ENCODE measurements around the gene CHST7. TPM values are rescaled to one million over a fixed set of nuclear protein-coding genes. Genes with fewer than 3 reads are reported as not detected.

CHST7 gene
- polyA plus RNA-seq, 6 donors from 2014 or later, result 0.88 to 2.4 (median 1.0) TPM

- no peak for ATAC-seq (ENCODE audit: low read depth in 2 of 2)
- H3K36me3 Mint-ChIP-seq, result peaks cover 0 to 8% of the 10 kb centered on the region in 2 donors
- peaks cover 8 to 14% (median 10%) of the 10 kb centered on the region in 3 donors for H3K27me3 Mint-ChIP-seq
- DNase-seq, result no peak
- H3K4me1 Mint-ChIP-seq, result peaks cover 0 to 6% (median 0%) of the 10 kb centered on the region in 3 donors
- H3K27ac Mint-ChIP-seq, result no peak overlapping the region
- peaks cover 0 to 9% (median 0%) of the 10 kb centered on the region in 7 donors for H3K9me3 Mint-ChIP-seq
- no peak overlapping the region for H3K4me3 Mint-ChIP-seq
These were observed 18.6 kb upstream of the CHST7 start for GRCh38 chrX:46554942-46555341.

GRCh38 chrX:46559062-46559461, 14.5 kb upstream of the CHST7 start:
- Mint-ChIP-seq H3K4me1 (peaks cover 12 to 21% (median 17%) of the 10 kb centered on the region in 3 donors), H3K27me3 (peaks cover 10 to 23% (median 13%) of the 10 kb centered on the region in 3 donors), H3K9me3 (peaks cover 0 to 9% (median 0%) of the 10 kb centered on the region in 7 donors), H3K4me3 (no peak overlapping the region), H3K36me3 (peaks cover 0 to 8% of the 10 kb centered on the region in 2 donors), H3K27ac (no peak overlapping the region)
- no peak for DNase-seq
- no peak for ATAC-seq (ENCODE audit: low read depth in 2 of 2)

GRCh38 chrX:46561824-46562657, 11.5 kb upstream of the CHST7 start:
- peak overlapping the region in 4 of 6 donors; percentile 15 to 60 (median 46) for H3K27ac Mint-ChIP-seq
- peaks cover 0 to 7% of the 10 kb centered on the region in 2 donors for H3K36me3 Mint-ChIP-seq
- peaks cover 14 to 47% (median 20%) of the 10 kb centered on the region in 3 donors for H3K27me3 Mint-ChIP-seq
- peaks cover 0 to 9% (median 0%) of the 10 kb centered on the region in 7 donors for H3K9me3 Mint-ChIP-seq
- peak overlapping the region in 6 of 8 donors; percentile 6 to 61 (median 39) for H3K4me3 Mint-ChIP-seq
- H3K4me1 Mint-ChIP-seq, result peaks cover 12 to 21% (median 17%) of the 10 kb centered on the region in 3 donors
- ATAC-seq (ENCODE audit: low read depth in 2 of 2) (peak; percentile 96), DNase-seq (peak; percentile 46)

- Mint-ChIP-seq H3K27ac (no peak overlapping the region), H3K27me3 (peaks cover 6 to 34% (median 14%) of the 10 kb centered on the region in 3 donors), H3K9me3 (peaks cover 0 to 1% (median 0%) of the 10 kb centered on the region in 7 donors), H3K4me3 (no peak overlapping the region), H3K4me1 (peaks cover 10 to 15% (median 12%) of the 10 kb centered on the region in 3 donors), H3K36me3 (no peaks in the 10 kb centered on the region)
- no peak for DNase-seq
- ATAC-seq (ENCODE audit: low read depth in 2 of 2), result no peak
These were observed 6.2 kb upstream of the CHST7 start for GRCh38 chrX:46567388-46567787.

GRCh38 chrX:46569621-46570020, 3.9 kb upstream of the CHST7 start:
- H3K36me3 Mint-ChIP-seq, result no peaks in the 10 kb centered on the region
- H3K4me1 Mint-ChIP-seq, result peaks cover 10 to 20% (median 16%) of the 10 kb centered on the region in 3 donors
- H3K4me3 Mint-ChIP-seq, result peak overlapping the region in 2 of 8 donors; percentile 29 to 42
- peaks cover 6 to 27% (median 17%) of the 10 kb centered on the region in 3 donors for H3K27me3 Mint-ChIP-seq
- no peak overlapping the region for H3K27ac Mint-ChIP-seq
- ATAC-seq (ENCODE audit: low read depth in 2 of 2) (no peak), DNase-seq (no peak)
- H3K9me3 Mint-ChIP-seq, result peaks cover 0 to 2% (median 0%) of the 10 kb centered on the region in 7 donors

- no peak for DNase-seq
- H3K9me3 Mint-ChIP-seq, result peaks cover 0 to 2% (median 0%) of the 10 kb centered on the region in 7 donors
- H3K4me3 Mint-ChIP-seq, result peak overlapping the region in 4 of 8 donors; percentile 27 to 84 (median 52)
- no peaks in the 10 kb centered on the region for H3K36me3 Mint-ChIP-seq
- ATAC-seq (ENCODE audit: low read depth in 2 of 2), result no peak
- H3K27ac Mint-ChIP-seq, result peak overlapping the region in 3 of 6 donors; percentile 26 to 81 (median 41)
- H3K27me3 Mint-ChIP-seq, result peaks cover 0 to 8% (median 8%) of the 10 kb centered on the region in 3 donors
- H3K4me1 Mint-ChIP-seq, result peaks cover 22 to 32% (median 29%) of the 10 kb centered on the region in 3 donors
These were observed 1.9 kb upstream of the CHST7 start for GRCh38 chrX:46571423-46572339.

GRCh38 chrX:46572340-46572936, 1.1 kb upstream of the CHST7 start:
- H3K27ac Mint-ChIP-seq, result peak overlapping the region; percentile 8 to 81 (median 55)
- peaks cover 0 to 2% (median 0%) of the 10 kb centered on the region in 7 donors for H3K9me3 Mint-ChIP-seq
- no peaks in the 10 kb centered on the region for H3K36me3 Mint-ChIP-seq
- peaks cover 22 to 32% (median 29%) of the 10 kb centered on the region in 3 donors for H3K4me1 Mint-ChIP-seq
- H3K27me3 Mint-ChIP-seq, result peaks cover 0 to 8% (median 5%) of the 10 kb centered on the region in 3 donors
- ATAC-seq (ENCODE audit: low read depth in 2 of 2), result peak; percentile 51 to 60
- peak overlapping the region; percentile 74 to 91 (median 85) for H3K4me3 Mint-ChIP-seq
- peak; percentile 40 for DNase-seq

- Mint-ChIP-seq H3K27ac (peak overlapping the region in 4 of 6 donors; percentile 14 to 87 (median 62)), H3K9me3 (peaks cover 0 to 2% (median 0%) of the 10 kb centered on the region in 7 donors), H3K36me3 (no peaks in the 10 kb centered on the region), H3K4me3 (peak overlapping the region; percentile 74 to 91 (median 85)), H3K4me1 (peaks cover 22 to 32% (median 29%) of the 10 kb centered on the region in 3 donors), H3K27me3 (peaks cover 0 to 7% (median 0%) of the 10 kb centered on the region in 3 donors)
- peak; percentile 59 for DNase-seq
- ATAC-seq (ENCODE audit: low read depth in 2 of 2), result peak; percentile 63 to 65
These were observed 568 bp downstream of the CHST7 start for GRCh38 chrX:46573892-46574773.

- peaks cover 0 to 3% (median 0%) of the 10 kb centered on the region in 3 donors for H3K27me3 Mint-ChIP-seq
- H3K36me3 Mint-ChIP-seq, result no peaks in the 10 kb centered on the region
- peak overlapping the region; percentile 21 to 88 (median 79) for H3K4me3 Mint-ChIP-seq
- ATAC-seq (ENCODE audit: low read depth in 2 of 2), result peak; percentile 16 to 22
- H3K9me3 Mint-ChIP-seq, result peaks cover 0 to 2% (median 0%) of the 10 kb centered on the region in 7 donors
- H3K27ac Mint-ChIP-seq, result no peak overlapping the region
- peak; percentile 23 for DNase-seq
- H3K4me1 Mint-ChIP-seq, result peaks cover 22 to 32% (median 29%) of the 10 kb centered on the region in 3 donors
These were observed 1.3 kb downstream of the CHST7 start for GRCh38 chrX:46574774-46575381.

GRCh38 chrX:46575586-46575985, 2.0 kb downstream of the CHST7 start:
- ATAC-seq (ENCODE audit: low read depth in 2 of 2) (no peak), DNase-seq (no peak)
- peak overlapping the region; percentile 5 to 78 (median 48) for H3K4me3 Mint-ChIP-seq
- peak overlapping the region in 1 of 6 donors; percentile 66 for H3K27ac Mint-ChIP-seq
- peaks cover 0 to 2% (median 0%) of the 10 kb centered on the region in 7 donors for H3K9me3 Mint-ChIP-seq
- peaks cover 0 to 3% (median 0%) of the 10 kb centered on the region in 3 donors for H3K27me3 Mint-ChIP-seq
- H3K4me1 Mint-ChIP-seq, result peaks cover 22 to 32% (median 29%) of the 10 kb centered on the region in 3 donors
- no peaks in the 10 kb centered on the region for H3K36me3 Mint-ChIP-seq

- H3K27ac Mint-ChIP-seq, result no peak overlapping the region
- H3K36me3 Mint-ChIP-seq, result no peaks in the 10 kb centered on the region
- DNase-seq (no peak), ATAC-seq (ENCODE audit: low read depth in 2 of 2) (no peak)
- peaks cover 0 to 2% (median 0%) of the 10 kb centered on the region in 7 donors for H3K9me3 Mint-ChIP-seq
- peaks cover 0 to 3% (median 0%) of the 10 kb centered on the region in 3 donors for H3K27me3 Mint-ChIP-seq
- H3K4me3 Mint-ChIP-seq, result peak overlapping the region in 7 of 8 donors; percentile 22 to 78 (median 57)
- peaks cover 22 to 32% (median 29%) of the 10 kb centered on the region in 3 donors for H3K4me1 Mint-ChIP-seq
These were observed 2.4 kb downstream of the CHST7 start for GRCh38 chrX:46575991-46576392.

All from naive B cell (primary cell).